KG1 (cell line): ENCODE data around the gene MEX3C.

Source experiments
- DNase-seq: peaks from one replicate; lab custom pipeline; 2025; lab: John Stamatoyannopoulos, UW

MEX3C gene

GRCh38 chr18:51191128-51191717 lies 6.3 kb downstream of the MEX3C start:
- no peak for DNase-seq

DNA sequence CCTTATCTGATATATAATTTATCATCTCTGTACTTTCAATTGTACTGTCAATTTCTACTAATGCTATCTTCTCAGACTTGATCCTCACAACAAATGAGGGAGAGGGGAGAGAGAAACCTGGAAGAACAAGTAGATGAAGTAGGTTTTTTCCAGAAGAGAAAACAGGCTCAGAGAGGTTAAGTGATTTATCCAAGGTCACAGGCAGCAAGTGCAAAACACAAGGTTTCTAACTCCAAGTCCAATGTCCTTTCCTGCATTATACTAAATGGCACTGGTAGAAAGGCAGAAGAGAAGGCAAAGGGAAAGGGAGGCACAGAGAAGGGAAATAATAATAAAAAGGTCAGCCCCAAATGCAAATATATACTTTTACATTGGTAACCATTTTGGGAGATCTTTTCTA lies 7.5 kb downstream of the MEX3C start:
- no peak for DNase-seq

- no peak for DNase-seq
These were observed 9.3 kb downstream of the MEX3C start for GRCh38 chr18:51188024-51188701.

- no peak for DNase-seq
These were observed 12.4 kb downstream of the MEX3C start for GRCh38 chr18:51185075-51185474.

DNA sequence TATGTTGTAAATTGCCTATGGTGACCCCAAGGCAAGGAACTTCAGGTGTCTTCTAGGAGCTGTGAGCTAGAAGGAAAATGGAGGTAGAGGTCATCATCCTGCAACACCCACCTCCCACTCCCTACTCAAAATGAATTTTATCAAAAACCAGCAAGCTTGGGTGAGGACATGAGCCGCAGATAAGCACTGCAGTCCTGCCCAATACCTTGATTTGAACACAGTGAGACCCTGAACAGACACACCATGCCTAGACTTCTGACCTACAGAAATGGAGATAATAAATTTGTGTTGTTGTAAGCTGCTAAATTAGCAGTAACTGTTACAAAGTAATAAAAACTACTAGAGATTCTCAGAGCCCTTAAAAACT lies 13.4 kb downstream of the MEX3C start:
- DNase-seq = no peak

- no peak for DNase-seq
These were observed 13.9 kb downstream of the MEX3C start for GRCh38 chr18:51183372-51184090.

DNA sequence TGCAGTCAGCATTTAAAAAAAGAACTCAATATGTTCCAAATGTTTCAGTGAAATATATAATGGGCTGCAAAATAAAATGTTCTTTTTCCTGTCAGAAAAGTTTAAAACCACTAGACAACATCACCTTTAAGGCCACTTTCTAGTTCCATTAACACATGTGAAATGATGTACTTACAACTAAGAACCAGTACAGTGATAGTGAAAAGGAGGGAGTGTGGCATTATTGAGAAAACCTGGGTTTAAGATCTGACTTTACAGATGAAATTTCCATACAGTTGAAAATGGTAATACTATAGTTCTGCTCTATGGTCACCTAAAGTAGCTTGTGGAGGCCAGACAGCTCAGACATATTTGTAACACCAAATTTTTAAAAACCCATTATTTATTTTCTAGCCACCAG lies 14.7 kb downstream of the MEX3C start:
- no peak for DNase-seq

DNA sequence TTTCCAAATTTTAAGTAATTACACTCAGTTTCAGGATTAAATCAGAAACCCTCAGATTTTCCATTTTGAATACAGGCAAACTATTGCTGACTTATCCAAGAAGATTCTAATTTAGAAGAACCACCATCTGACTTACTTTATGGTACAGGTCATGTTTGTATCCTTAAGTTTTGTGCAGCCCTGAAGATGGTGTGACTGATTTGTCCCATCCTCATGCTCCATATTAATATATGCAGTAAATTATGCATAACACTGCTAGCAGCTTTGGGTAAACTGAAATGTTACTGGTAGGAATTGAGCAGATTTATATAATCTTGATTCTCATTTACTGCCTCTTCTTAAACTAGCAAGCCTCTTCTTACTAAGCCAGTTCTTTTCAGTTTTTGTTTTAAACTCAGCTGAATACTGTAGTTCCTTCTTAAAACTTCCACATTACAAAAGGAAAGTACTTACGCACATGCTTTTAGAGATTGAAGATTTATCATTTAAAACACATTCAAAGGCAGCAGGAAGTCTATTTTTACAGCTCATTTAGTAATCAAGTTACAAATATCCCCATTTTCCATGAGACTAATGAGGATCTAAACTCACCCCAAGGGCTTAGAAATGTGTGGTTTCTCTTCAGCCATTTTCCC lies 25.7 kb downstream of the MEX3C start:
- no peak for DNase-seq

DNA sequence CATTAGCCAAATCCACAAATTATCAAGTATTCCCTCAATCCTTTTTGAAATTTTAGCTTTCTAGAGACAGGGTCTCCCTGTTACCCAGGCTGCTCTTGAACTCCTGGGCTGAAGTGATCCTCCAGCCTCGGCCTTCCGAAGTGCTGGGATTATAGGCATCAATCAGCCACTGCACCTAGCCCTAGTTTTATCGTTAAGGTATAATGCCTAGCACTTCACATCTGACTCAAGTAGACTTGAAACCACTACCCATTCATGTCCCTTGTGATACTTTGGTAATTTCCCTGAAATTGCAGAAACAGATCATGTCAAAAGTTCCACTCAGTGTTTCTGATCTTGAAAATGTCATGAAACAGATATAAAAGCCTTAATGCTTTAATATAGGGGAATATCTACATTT lies 26.3 kb downstream of the MEX3C start:
- DNase-seq = no peak

GRCh38 chr18:51170664-51171063 lies 26.8 kb downstream of the MEX3C start:
- DNase-seq = no peak

- no peak for DNase-seq
These were observed 27.8 kb downstream of the MEX3C start for GRCh38 chr18:51169731-51170130.

DNA sequence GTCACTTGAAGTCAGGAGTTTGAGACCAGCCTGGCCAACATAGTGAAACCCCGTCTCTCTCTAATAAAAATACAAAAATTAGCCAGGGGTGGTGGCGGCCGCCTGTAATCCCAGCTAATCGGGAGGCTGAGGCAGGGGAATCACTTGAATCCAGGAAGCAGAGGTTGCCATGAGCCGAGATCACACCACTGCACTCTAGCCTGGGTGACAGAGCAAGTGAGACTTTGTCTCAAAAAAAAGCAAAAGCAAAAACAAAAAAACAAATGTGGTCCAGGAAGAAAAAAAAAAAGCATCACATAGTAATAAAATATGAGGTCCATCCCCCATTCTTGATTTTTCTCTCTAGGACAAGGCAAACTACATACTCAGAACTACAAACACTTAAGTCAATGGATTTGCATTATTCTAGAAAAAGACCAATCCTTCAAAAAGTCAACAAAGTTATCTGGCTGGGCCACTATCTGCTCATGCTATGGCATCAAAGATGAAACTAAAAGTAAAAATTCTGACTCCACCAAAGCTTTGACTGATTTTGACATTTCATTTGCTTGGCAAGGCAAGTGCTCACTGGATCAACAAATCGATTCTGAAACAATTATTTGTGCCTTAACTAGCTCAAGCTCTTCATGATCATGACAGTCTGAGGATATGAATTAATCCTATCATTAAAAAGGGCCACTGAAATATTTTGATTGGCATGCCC lies 28.4 kb downstream of the MEX3C start:
- DNase-seq = no peak

DNA sequence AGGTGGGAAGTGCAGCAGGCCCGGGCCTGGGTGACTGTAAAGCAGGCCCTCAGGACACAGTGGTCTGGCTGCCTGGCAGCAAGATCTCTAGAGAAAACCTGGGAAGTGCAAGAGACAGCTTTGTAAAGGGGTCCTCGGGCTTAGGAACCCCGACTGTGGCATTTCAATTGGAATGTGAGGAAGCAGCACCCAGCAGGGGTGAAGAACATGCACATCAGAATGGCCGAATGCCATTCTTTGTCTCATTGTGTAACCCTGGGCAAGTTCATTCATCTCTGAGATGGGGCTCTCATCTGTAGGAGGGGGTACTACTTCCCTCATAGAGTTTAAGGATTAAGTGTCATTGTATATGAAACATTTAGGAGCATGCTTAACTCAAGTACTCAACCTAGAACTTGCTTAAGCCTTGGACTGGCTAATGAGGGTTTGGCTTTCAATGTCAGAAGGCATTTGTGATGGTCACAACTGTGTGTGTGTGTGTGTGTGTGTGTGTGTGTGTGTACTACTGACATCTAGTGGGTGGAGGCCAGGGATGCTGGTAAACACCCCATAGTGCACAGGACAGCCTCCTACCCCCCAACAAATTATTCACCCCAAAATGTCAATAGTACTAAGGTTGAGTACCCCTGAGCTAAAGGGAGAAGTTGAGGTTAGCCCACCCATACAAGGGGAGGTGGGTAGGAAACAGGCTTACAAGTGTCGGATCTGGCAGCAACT lies 29.3 kb downstream of the MEX3C start:
- no peak for DNase-seq

- no peak for DNase-seq
These were observed 32.2 kb downstream of the MEX3C start for GRCh38 chr18:51165296-51165695.

DNA sequence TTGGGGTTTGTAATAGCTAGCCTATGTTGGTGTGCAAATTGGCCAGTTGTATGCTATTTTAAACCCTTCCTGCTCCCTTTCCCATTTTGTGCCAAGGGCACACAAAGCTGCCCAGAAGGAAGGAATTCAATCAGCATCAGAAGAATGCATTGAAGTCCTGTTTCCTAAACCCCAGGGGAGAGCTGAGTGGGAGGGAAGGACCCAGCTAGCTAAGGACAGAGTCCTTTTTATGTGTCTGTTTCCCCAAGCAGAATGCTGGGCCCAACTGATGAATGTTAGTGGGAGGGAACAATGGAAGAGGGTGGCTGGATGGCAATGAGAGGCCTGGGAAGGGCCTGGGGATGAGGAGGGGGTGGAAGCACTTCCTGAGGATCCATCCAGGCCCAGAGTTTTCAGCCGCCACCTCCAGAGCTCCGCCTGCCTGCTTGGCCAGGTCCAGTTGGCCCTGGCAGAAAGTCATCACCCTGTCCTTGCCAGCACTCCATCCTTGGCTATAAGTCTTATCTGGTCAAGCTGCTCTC lies 32.7 kb downstream of the MEX3C start:
- DNase-seq = no peak

DNA sequence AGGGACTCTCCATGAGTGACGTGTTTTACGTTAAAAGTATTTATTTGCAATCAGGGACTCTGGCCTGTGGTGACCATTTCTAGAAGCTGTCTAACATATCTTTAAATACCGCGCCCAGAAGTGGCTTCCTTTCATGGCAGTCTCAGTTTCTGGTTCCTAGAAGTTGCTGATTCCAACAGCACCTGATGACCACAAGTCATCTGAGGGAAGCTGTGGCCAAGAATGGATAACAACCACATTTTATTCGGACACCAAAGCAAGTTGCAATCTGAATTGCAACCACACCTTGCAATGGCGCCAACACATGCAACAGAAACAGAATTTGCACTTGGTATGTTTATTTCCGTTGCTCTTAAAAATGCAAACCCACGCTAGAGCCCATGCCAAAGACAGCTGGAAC lies 33.1 kb downstream of the MEX3C start:
- no peak for DNase-seq

DNA sequence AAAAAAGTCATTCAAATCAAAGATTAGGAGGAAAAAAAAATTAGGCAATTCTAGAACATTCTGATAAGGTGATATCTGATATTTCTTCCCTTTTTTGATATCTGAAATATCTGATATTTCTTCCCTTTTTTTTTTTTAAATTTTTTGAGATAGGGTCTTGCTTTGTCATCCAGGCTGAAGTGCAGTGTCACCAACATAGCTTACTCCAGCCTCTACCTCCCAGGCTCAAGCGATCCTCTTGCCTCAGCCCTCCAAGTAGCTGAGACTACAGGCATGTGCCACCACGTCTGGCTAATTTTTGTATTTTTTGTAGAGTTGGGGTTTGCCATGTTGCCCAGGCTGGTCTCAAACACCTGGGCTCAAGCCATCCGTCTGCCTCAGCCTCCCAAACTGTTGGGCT lies 33.9 kb downstream of the MEX3C start:
- no peak for DNase-seq

- no peak for DNase-seq
These were observed 34.9 kb downstream of the MEX3C start for GRCh38 chr18:51162617-51163016.

DNA sequence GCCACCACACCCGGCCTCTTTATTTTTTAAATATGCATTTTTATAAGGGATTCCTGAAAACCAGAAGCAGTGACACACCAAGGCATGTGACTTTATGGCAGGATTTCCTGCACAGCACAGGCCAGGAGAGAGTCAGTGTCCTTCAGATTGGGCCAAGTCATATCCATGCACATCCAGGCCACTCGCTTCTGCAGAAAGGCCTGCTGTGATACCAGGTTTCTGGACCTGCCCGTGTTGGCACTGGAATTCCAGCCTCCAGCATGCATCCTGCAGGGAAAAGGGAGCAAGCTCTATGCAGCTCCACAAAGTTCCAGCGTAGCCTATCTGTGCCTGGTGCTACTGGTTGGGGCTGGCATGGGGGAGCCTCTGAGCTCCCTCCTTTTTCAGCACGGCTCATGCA lies 36.8 kb downstream of the MEX3C start:
- no peak for DNase-seq

DNA sequence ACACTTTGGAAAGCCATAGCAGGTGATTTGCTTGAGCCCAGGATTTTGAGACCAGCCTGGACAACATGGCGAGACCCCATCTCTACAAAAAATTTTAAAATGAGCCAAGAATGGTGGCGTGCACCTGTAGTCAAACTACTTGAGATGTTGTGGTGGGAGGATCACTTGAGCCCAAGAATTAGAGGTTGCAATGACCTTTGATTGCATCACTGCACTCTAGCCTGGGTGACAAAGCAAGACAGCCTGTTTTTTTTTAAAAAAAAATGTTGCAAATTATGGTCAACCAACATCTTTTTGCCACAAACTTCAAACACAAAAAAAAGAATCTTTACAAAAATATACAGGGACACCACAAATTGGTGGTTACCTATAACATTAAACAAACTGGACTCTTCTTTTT lies 40.3 kb downstream of the MEX3C start:
- DNase-seq = no peak

DNA sequence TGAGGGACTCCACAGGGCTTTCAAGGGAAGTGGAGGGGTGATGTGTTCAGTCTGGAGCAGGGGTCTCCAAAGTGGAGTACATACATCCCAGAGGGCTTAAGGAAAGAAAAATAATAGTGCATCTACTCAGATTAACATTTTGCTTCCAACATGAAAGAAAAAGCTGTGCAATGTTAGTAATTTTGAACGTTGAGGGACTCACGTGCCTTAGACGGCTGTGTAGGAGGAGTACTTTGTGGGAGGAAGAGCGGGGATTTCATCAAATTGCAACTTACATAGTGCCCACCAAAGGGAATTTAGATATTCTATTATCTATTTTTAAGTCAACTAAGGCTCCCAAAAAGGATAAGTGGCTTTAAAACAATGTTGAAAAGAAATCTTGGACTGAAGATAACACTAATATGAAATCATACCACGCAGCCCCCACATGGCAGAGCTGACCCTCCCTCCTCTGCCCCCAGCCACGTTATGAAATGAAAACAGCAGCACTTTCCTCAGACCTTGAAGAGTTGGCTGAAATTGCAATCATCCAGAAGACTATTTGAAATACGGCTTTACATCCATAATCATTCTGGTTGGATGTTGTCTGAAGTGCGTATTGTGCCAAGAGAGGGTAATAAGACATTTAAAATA lies 42.9 kb downstream of the MEX3C start:
- no peak for DNase-seq
